Tibial nerve (tissue), 4 donors: ENCODE data around the gene ARL4C.

Source experiments
- CTCF ChIP-seq, 5 experiments: fragments of 200-600 bp in 3 of 5; fragments of 450-650 bp in 2 of 5; sonication (generic) in 3 of 5; IDR thresholded peaks; one replicate each; pipeline ENCODE4 v1.5.1; 2016 to 2019; ENCODE audit warnings: antibody characterized with exemption in 5 of 5, mild to moderate bottlenecking in 3 of 5, moderate library complexity in 2 of 5
- EP300 ChIP-seq, 2 donors: sonication (generic); formaldehyde crosslinking; IDR thresholded peaks; one replicate each; pipeline ENCODE4 v1.6.1; 2017; ENCODE audit warnings: antibody characterized with exemption in 2 of 2, mild to moderate bottlenecking in 1 of 2
- POLR2A ChIP-seq, 2 donors: fragments of 450-650 bp; IDR thresholded peaks; one replicate each; pipeline ENCODE4 v1.6.1; 2017; ENCODE audit warnings: antibody characterized with exemption in 2 of 2, mild to moderate bottlenecking in 2 of 2, moderate library complexity in 2 of 2

- no peak for TF ChIP-seq CTCF (IDR thresholded peaks at IDR 0.05)
- no peak for TF ChIP-seq POLR2A (IDR thresholded peaks at IDR 0.05)
- no peak for TF ChIP-seq EP300 (IDR thresholded peaks at IDR 0.05)
These were observed 16.5 kb downstream of the ARL4C start for GRCh38 chr2:234480337-234480736.
